IMR-90 (cell line): ENCODE data around the gene BOD1. TPM values are rescaled to one million over a fixed set of nuclear protein-coding genes. Genes with fewer than 3 reads are reported as not detected.

Experiments
- ATAC-seq: fragments of 200-7000 bp; cut with Tn5 transposase; 2 replicates; pipeline ENCODE4 v1.9.1; 2020; ENCODE audit warnings: low read depth, mild to moderate bottlenecking, moderate library complexity
- BruUV-seq: library from RNA; stranded (reverse); fragments of 400-500 nt; replicated peaks from 2 replicates; lab custom pipeline; 2021; lab: Mats Ljungman, UMichigan
- CTCF ChIA-PET: fragments of 300-600 bp; formaldehyde crosslinking; extraction: SDS; loops from one replicate; lab custom pipeline; 2021; ENCODE audit warnings: antibody characterized with exemption; lab: Yijun Ruan, JAX
- POLR2A ChIA-PET: fragments of 300-600 bp; sonication (Branson Sonifier 250); formaldehyde crosslinking; loops from one replicate; lab custom pipeline; 2022; ENCODE audit warnings: antibody characterized with exemption; ENCODE audit not compliant: unreplicated experiment; lab: Charles Lee
- DNase-seq: peaks from one replicate; pipeline ENCODE4 v3.0.0; 2013
- H2AFZ ChIP-seq: replicated peaks from 2 replicates; pipeline ENCODE3; 2013; ENCODE audit warnings: low read length, mild to moderate bottlenecking; ENCODE audit not compliant: poor library complexity
- H2AK5ac ChIP-seq: 2 replicates; pipeline ENCODE4 v1.6.1; 2013; ENCODE audit warnings: low read depth, low read length, inconsistent platforms
- H2AK9ac ChIP-seq: replicated peaks from 2 replicates; pipeline ENCODE3; 2013; ENCODE audit warnings: mild to moderate bottlenecking, low read depth, low read length, moderate library complexity; ENCODE audit not compliant: poor library complexity
- H2BK120ac ChIP-seq: 2 replicates; pipeline ENCODE4 v1.6.1; 2013; ENCODE audit warnings: low read depth, low read length, inconsistent platforms
- H2BK15ac ChIP-seq: 3 replicates; pipeline ENCODE4 v1.6.1; 2013; ENCODE audit warnings: low read depth, low read length, inconsistent platforms
- H2BK20ac ChIP-seq: 2 replicates; pipeline ENCODE4 v1.6.1; 2013; ENCODE audit warnings: low read depth, mild to moderate bottlenecking, inconsistent platforms, low read length, moderate library complexity
- H2BK5ac ChIP-seq: 2 replicates; pipeline ENCODE4 v1.6.1; 2013; ENCODE audit warnings: mild to moderate bottlenecking, low read depth, low read length, inconsistent platforms; ENCODE audit not compliant: poor library complexity, severe bottlenecking
- H3K14ac ChIP-seq: replicated peaks from 2 replicates; pipeline ENCODE4 v1.6.1; 2013; ENCODE audit warnings: low read depth, low read length, inconsistent platforms
- H3K18ac ChIP-seq: 2 replicates; pipeline ENCODE4 v1.6.1; 2013; ENCODE audit warnings: low read depth, low read length, control low read depth
- H3K23ac ChIP-seq: 2 replicates; pipeline ENCODE4 v1.6.1; 2013; ENCODE audit warnings: low read depth, low read length, inconsistent platforms
- H3K27ac ChIP-seq: 2 replicates; pipeline ENCODE4 v1.5.1; 2013; ENCODE audit warnings: mild to moderate bottlenecking, control low read depth, low read length; ENCODE audit not compliant: insufficient read depth
- H3K27me3 ChIP-seq: 2 replicates; pipeline ENCODE4 v1.6.1; 2013; ENCODE audit warnings: low read length; ENCODE audit not compliant: control insufficient read depth, insufficient read depth
- H3K36me3 ChIP-seq: 2 replicates; pipeline ENCODE4 v1.6.1; 2013; ENCODE audit warnings: low read length, mixed read lengths; ENCODE audit not compliant: control insufficient read depth, insufficient read depth
- H3K4ac ChIP-seq: 2 replicates; pipeline ENCODE4 v1.6.1; 2013; ENCODE audit warnings: low read depth, low read length, inconsistent platforms
- H3K4me1 ChIP-seq: 2 replicates; pipeline ENCODE4 v1.6.1; 2013; ENCODE audit warnings: low read length, mixed read lengths; ENCODE audit not compliant: control insufficient read depth, insufficient read depth
- H3K4me2 ChIP-seq: 2 replicates; pipeline ENCODE4 v1.6.1; 2013; ENCODE audit warnings: low read depth, mild to moderate bottlenecking, control low read depth, low read length, moderate library complexity
- H3K4me3 ChIP-seq: 2 replicates; pipeline ENCODE4 v1.5.1; 2013; ENCODE audit warnings: low read depth, mild to moderate bottlenecking, control low read depth, low read length, moderate library complexity; ENCODE audit not compliant: insufficient read depth
- H3K56ac ChIP-seq: 2 replicates; pipeline ENCODE4 v1.6.1; 2013; ENCODE audit warnings: low read length, inconsistent platforms; ENCODE audit not compliant: insufficient read depth; ENCODE audit errors: extremely low read depth
- H3K79me1 ChIP-seq, 2 experiments: 2 replicates each; pipeline ENCODE4 v1.6.1; 2013; ENCODE audit warnings: low read length in 2 of 2, inconsistent platforms in 1 of 2, low read depth in 1 of 2
- H3K9ac ChIP-seq: 2 replicates; pipeline ENCODE4 v1.6.1; 2013; ENCODE audit warnings: low read depth, low read length, control low read depth
- H3K9me1 ChIP-seq: 2 replicates; pipeline ENCODE4 v1.6.1; 2013; ENCODE audit warnings: low read length, inconsistent platforms; ENCODE audit not compliant: insufficient read depth
- H3K9me3 ChIP-seq: 2 replicates; pipeline ENCODE4 v1.6.1; 2013; ENCODE audit warnings: low read length; ENCODE audit not compliant: control insufficient read depth, insufficient read depth
- H4K20me1 ChIP-seq: 2 replicates; pipeline ENCODE4 v1.6.1; 2013; ENCODE audit warnings: low read length, inconsistent platforms; ENCODE audit not compliant: insufficient read depth
- H4K5ac ChIP-seq: 2 replicates; pipeline ENCODE4 v1.6.1; 2013; ENCODE audit warnings: mild to moderate bottlenecking, low read depth, low read length, control low read depth
- H4K8ac ChIP-seq, 2 experiments: 2 replicates each; pipeline ENCODE4 v1.6.1; 2013; ENCODE audit warnings: low read depth in 2 of 2, low read length in 2 of 2, control low read depth in 1 of 2, inconsistent platforms in 1 of 2
- H4K91ac ChIP-seq: 2 replicates; pipeline ENCODE4 v1.6.1; 2013; ENCODE audit warnings: low read depth, low read length, inconsistent platforms; ENCODE audit not compliant: insufficient read depth
- CEBPB ChIP-seq: IDR thresholded peaks from 2 replicates; pipeline ENCODE4 v1.6.1; 2012; ENCODE audit warnings: low read depth, low read length, improper control_type of control experiment
- FOS ChIP-seq: fragments of 150-350 bp; IDR thresholded peaks from 2 replicates; pipeline ENCODE4 v1.6.1; 2016; ENCODE audit warnings: low read depth, low read length
- MAFK ChIP-seq: IDR thresholded peaks from 2 replicates; pipeline ENCODE4 v1.6.1; 2012; ENCODE audit warnings: low read depth, low read length, improper control_type of control experiment
- NFE2L2 ChIP-seq: fragments of 150-350 bp; IDR thresholded peaks from 2 replicates; pipeline ENCODE4 v1.6.1; 2016; ENCODE audit warnings: low read depth, mild to moderate bottlenecking, low read length
- POLR2A ChIP-seq: IDR thresholded peaks from 2 replicates; pipeline ENCODE4 v1.6.1; 2012; ENCODE audit warnings: mild to moderate bottlenecking, low read depth, low read length
- RAD21 ChIP-seq: IDR thresholded peaks from 2 replicates; pipeline ENCODE4 v1.6.1; 2012; ENCODE audit warnings: low read length, improper control_type of control experiment
- RFX5 ChIP-seq: IDR thresholded peaks from 2 replicates; pipeline ENCODE4 v1.8.0; 2012; ENCODE audit warnings: low read depth, mild to moderate bottlenecking, low read length, moderate library complexity
- SMC3 ChIP-seq: fragments of 150-350 bp; IDR thresholded peaks from 2 replicates; pipeline ENCODE4 v1.6.1; 2016; ENCODE audit warnings: low read depth, mild to moderate bottlenecking, antibody characterized with exemption, low read length, moderate library complexity
- USF2 ChIP-seq: fragments of 150-350 bp; IDR thresholded peaks from 2 replicates; pipeline ENCODE4 v1.6.1; 2017; ENCODE audit warnings: mild to moderate bottlenecking, antibody characterized with exemption, low read length, low read depth
- WGBS, 2 experiments: methylation state at CpG; one replicate each; pipeline versions ENCODE4 v1.1.5 to v1.1.7; 2013; ENCODE audit warnings: missing lambda C conversion rate in 2 of 2; ENCODE audit not compliant: insufficient read length in 1 of 2; ENCODE audit errors: extremely low coverage in 2 of 2; 5-methylcytosine and 5-hydroxymethylcytosine counted together
- dilution Hi-C: fragments of 300-500 bp; cut with HindIII; formaldehyde crosslinking; loops from one replicate; pipeline ENCODE4 v1.14.3; 2018; ENCODE audit warnings: low sequenced_read_pairs; ENCODE audit not compliant: unreplicated experiment
- in situ Hi-C: fragments of 300-500 bp; cut with MboI; formaldehyde crosslinking; loops from 3 replicates; pipeline ENCODE4 v1.14.3; 2019; ENCODE audit warnings: low sequenced_read_pairs, inconsistent platforms, mixed read lengths
- intact Hi-C: fragments of 100-400 bp; cut with micrococcal nuclease; formaldehyde crosslinking; loops from 2 replicates; pipeline ENCODE4 v1.10.0; 2022
- polyA plus RNA-seq, 3 experiments: library from polyadenylated mRNA; depleted of rRNA; stranded (reverse); fragments of >200 nt; gene quantifications; 2 replicates each; pipeline ENCODE4 v1.2.3, GENCODE V29; 2012; ENCODE audit warnings: low replicate concordance in 1 of 3
- total RNA-seq: library from RNA; depleted of rRNA; stranded (reverse); fragments of >200 nt; gene quantifications from 2 replicates; pipeline ENCODE4 v1.2.3, GENCODE V29; 2012

BOD1 gene
- total and polyA plus RNA-seq, 2 of the 4 experiments (the other 2 are of a cell fraction): 57.9 to 71.7 TPM

DNA sequence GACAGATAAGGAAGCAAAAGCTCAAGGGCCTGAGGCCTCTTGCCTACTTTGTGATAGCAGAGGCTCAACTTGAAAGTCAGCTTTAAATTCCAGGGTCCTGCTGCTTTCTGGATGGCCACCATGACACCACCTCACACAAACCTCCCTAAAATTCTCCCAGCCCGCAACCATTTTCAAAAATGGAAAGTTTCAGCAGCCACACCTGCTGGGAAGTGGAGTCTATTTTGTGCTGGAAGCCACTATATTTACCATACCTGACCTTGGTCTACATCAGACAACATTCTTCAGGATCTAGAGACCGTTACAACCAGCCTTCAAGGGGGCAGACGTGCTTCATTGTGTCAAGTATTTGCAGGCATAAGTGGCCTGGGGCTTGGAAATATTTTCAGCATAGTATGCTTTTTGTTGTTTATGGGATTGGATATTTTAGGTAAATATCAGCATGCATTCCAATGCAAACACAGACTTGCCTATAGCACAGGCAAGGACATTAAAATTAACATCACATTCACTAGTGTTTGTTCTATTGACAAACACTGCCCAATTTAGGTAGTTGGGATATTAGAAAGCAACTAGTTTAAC lies 50.9 kb downstream of the BOD1 start:
- Histone ChIP-seq H3K4me1 (no peaks in the 10 kb centered on the region; the same call in 1 of the 2 replicates), H2AK5ac (no peak overlapping the region), H2BK15ac (0 out of 3 replicates have a peak overlapping the region, but pooled peaks have one; percentile 75), H3K4me2 (no peak overlapping the region), H3K27ac (no peak overlapping the region), H3K56ac (no peak overlapping the region), H3K9me1 (0 out of 2 replicates have a peak, but pooled peaks cover 4% of the 10 kb centered on the region), H3K18ac (no peak overlapping the region), H4K20me1 (no peaks in the 10 kb centered on the region), H2AK9ac (no peak overlapping the region), H3K9ac (no peak overlapping the region), H3K36me3 (no peaks in the 10 kb centered on the region), H4K91ac (no peak overlapping the region), H3K79me1 (no peaks in the 10 kb centered on the region), H3K23ac (no peak overlapping the region), H2BK20ac (no peak overlapping the region), H2BK120ac (peak overlapping the region; percentile 36; the same call in 1 of the 2 replicates), H3K27me3 (no peaks in the 10 kb centered on the region), H2AFZ (no peak overlapping the region), H4K8ac (0 out of 4 replicates have a peak overlapping the region, but pooled peaks of 1 of the 2 experiments have one; percentile 6), H3K14ac (no peak overlapping the region), H4K5ac (no peak overlapping the region), H3K4ac (peak overlapping the region; percentile 12; the same call in 1 of the 2 replicates), H3K9me3 (peaks cover 2% of the 10 kb centered on the region), H3K4me3 (no peak overlapping the region), H2BK5ac (no peak overlapping the region)
- DNase-seq (no peak), ATAC-seq (no peak)
- POLR2A ChIA-PET: no interaction called here
- WGBS, 2 experiments: no CpG with 5 or more reads among the region's 3 CpGs
- TF ChIP-seq NFE2L2: no peak
- TF ChIP-seq CEBPB: no peak
- TF ChIP-seq SMC3: no peak
- TF ChIP-seq RAD21: no peak
- TF ChIP-seq FOS: no peak
- TF ChIP-seq USF2: no peak
- TF ChIP-seq MAFK: no peak
- no peak for TF ChIP-seq RFX5
- TF ChIP-seq POLR2A: no peak
- in situ Hi-C loops (loop anchor here (10.0 kb wide), 1 partner anchor 601 kb away; no protein-coding TSS in a partner anchor), intact Hi-C loops (no loop called here), dilution Hi-C loops (no loop called here)
- BruUV-seq: no TSS peak
- CTCF ChIA-PET: interaction anchor here (1.2 kb wide), 1 partner anchor 12 kb away, joined by 3 read pairs; no protein-coding TSS in a partner anchor
